ENCODE measurements around the gene LRRC15. TPM values are rescaled to one million over a fixed set of nuclear protein-coding genes. Genes with fewer than 3 reads are reported as not detected.
A peak's percentile ranks its signal among the peaks of the same experiment; 100 is the strongest.

The LRRC15 gene
- total RNA-seq, 2 experiments from 2014 or later, result not detected

- ChIA-PET POLR2A (no interaction called here), CTCF (ENCODE audit: unreplicated experiment) (interaction anchor here (1.1 kb wide), 1 partner anchor 60 kb away, joined by 3 read pairs; no protein-coding TSS in a partner anchor)
- H3K4me2 ChIP-seq (ENCODE audit: low read length), result no peak overlapping the region
- intact Hi-C loops (cut with micrococcal nuclease; ENCODE audit: unreplicated experiment), result no loop called here
- H3K9me3 ChIP-seq (ENCODE audit: low read length), result no peaks in the 10 kb centered on the region
- H3K36me3 ChIP-seq (ENCODE audit: insufficient read depth, low read length), result no peaks in the 10 kb centered on the region
- no peak overlapping the region for H3K27ac ChIP-seq (ENCODE audit: low read depth, low read length, poor library complexity, severe bottlenecking)
- no peaks in the 10 kb centered on the region for H3K9me2 ChIP-seq (ENCODE audit: insufficient read depth, low read length)
- DNase-seq (ENCODE audit: low spot score), result no peak
- H3K79me2 ChIP-seq (ENCODE audit: insufficient read depth, low read depth, low read length), result no peaks in the 10 kb centered on the region
- no TSS peak for BruUV-seq (replicated peaks)
- TF ChIP-seq CTCF (conservative IDR thresholded peaks at IDR 0.05; ENCODE audit: low read length) (no peak), EZH2phosphoT487 (IDR thresholded peaks at IDR 0.05; ENCODE audit: borderline replicate concordance, low read depth, low read length) (no peak)
- no peak overlapping the region for H2AFZ ChIP-seq (ENCODE audit: low read length)
- no peak overlapping the region for H3K4me3 ChIP-seq (ENCODE audit: low read depth, low read length, poor library complexity, severe bottlenecking)
- no peaks in the 10 kb centered on the region for H4K20me1 ChIP-seq (ENCODE audit: insufficient read depth, low read length)
- H3K4me1 ChIP-seq (ENCODE audit: insufficient read depth, low read length, poor library complexity, severe bottlenecking), result no peaks in the 10 kb centered on the region
Observed at GRCh38 chr3:194336601-194337355, 32.8 kb downstream of the LRRC15 start.

- BruUV-seq (replicated peaks), result no TSS peak
- no peak for DNase-seq (ENCODE audit: low spot score)
- intact Hi-C loops (cut with micrococcal nuclease; ENCODE audit: unreplicated experiment), result loop anchor here (1.0 to 5.0 kb wide), 3 partner anchors 70 to 258 kb away; no protein-coding TSS in a partner anchor
- CTCF ChIA-PET (ENCODE audit: unreplicated experiment), result interaction anchor here (0.7 to 1.0 kb wide), 2 partner anchors 70 to 84 kb away, joined by 3 read pairs; no protein-coding TSS in a partner anchor
- Histone ChIP-seq H4K20me1 (ENCODE audit: insufficient read depth, low read length) (no peaks in the 10 kb centered on the region), H2AFZ (ENCODE audit: low read length) (no peak overlapping the region), H3K79me2 (ENCODE audit: insufficient read depth, low read depth, low read length) (no peaks in the 10 kb centered on the region), H3K4me1 (ENCODE audit: insufficient read depth, low read length, poor library complexity, severe bottlenecking) (no peaks in the 10 kb centered on the region), H3K27ac (ENCODE audit: low read depth, low read length, poor library complexity, severe bottlenecking) (no peak overlapping the region), H3K36me3 (ENCODE audit: insufficient read depth, low read length) (no peaks in the 10 kb centered on the region), H3K4me2 (ENCODE audit: low read length) (0 out of 2 replicates have a peak overlapping the region, but pooled peaks have one; percentile 2), H3K4me3 (ENCODE audit: low read depth, low read length, poor library complexity, severe bottlenecking) (no peak overlapping the region), H3K9me2 (ENCODE audit: insufficient read depth, low read length) (no peaks in the 10 kb centered on the region), H3K9me3 (ENCODE audit: low read length) (no peaks in the 10 kb centered on the region)
- TF ChIP-seq EZH2phosphoT487 (IDR thresholded peaks at IDR 0.05; ENCODE audit: borderline replicate concordance, low read depth, low read length) (no peak), CTCF (conservative IDR thresholded peaks at IDR 0.05; ENCODE audit: low read length) (peak; percentile 59; the same call in 1 of the 2 replicates)
- POLR2A ChIA-PET, result interaction anchor here (0.6 kb wide), 1 partner anchor 166 kb away, joined by 5 read pairs; no protein-coding TSS in a partner anchor
Observed at GRCh38 chr3:194333981-194334320, 35.6 kb downstream of the LRRC15 start.
